NB4 (cell line): Measurements from ENCODE around the gene ARHGAP25.

Source experiments
- POLR2A ChIP-seq: IDR thresholded peaks from 2 replicates; pipeline ENCODE4 v1.6.1; 2011; ENCODE audit warnings: mild to moderate bottlenecking; ENCODE audit not compliant: insufficient read length; ENCODE audit errors: extremely low read depth
- TF ChIP-seq, protein P1 (sequence below): IDR thresholded peaks from 2 replicates; pipeline ENCODE4 v1.6.1; 2011; ENCODE audit warnings: low read depth, low read length
- TF ChIP-seq, protein P2 (sequence below): IDR thresholded peaks from one replicate; pipeline ENCODE4 v1.5.1; 2012; ENCODE audit warnings: low read depth, low read length

DNA sequence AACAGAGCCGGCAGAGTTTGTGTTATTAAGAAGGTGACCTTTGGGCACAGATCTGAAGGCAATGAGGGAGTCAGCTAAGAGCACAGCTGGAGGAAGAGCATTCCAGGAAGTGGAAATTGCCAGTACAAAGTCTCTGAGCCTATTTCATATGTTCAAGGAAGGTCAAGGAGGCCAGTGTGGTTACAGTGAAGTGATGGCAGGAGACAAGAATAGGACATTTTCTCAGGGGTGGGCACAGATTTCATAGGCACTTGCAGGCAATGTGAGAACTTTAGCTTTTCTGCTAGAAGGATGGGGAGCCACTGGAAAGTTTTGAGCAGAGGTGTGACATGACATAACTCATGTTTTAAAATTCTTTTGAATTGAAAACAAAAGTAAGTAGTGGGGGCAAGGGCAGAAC lies 50.3 kb downstream of the ARHGAP25 start:
- TF ChIP-seq, protein P1, sequence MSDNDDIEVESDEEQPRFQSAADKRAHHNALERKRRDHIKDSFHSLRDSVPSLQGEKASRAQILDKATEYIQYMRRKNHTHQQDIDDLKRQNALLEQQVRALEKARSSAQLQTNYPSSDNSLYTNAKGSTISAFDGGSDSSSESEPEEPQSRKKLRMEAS, result no peak
- TF ChIP-seq, protein P2, sequence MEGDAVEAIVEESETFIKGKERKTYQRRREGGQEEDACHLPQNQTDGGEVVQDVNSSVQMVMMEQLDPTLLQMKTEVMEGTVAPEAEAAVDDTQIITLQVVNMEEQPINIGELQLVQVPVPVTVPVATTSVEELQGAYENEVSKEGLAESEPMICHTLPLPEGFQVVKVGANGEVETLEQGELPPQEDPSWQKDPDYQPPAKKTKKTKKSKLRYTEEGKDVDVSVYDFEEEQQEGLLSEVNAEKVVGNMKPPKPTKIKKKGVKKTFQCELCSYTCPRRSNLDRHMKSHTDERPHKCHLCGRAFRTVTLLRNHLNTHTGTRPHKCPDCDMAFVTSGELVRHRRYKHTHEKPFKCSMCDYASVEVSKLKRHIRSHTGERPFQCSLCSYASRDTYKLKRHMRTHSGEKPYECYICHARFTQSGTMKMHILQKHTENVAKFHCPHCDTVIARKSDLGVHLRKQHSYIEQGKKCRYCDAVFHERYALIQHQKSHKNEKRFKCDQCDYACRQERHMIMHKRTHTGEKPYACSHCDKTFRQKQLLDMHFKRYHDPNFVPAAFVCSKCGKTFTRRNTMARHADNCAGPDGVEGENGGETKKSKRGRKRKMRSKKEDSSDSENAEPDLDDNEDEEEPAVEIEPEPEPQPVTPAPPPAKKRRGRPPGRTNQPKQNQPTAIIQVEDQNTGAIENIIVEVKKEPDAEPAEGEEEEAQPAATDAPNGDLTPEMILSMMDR, result no peak
- no peak for TF ChIP-seq POLR2A
